Lower leg skin (tissue), 4 donors: Measurements from ENCODE around the gene LMF1. TPM values are rescaled to one million over a fixed set of nuclear protein-coding genes. Genes with fewer than 3 reads are reported as not detected.

Source experiments
- DNase-seq, 2 donors: peaks; one replicate each; pipeline ENCODE4 v3.0.0-alpha.2; 2019; ENCODE audit warnings: low spot score in 2 of 2
- H3K4me3 ChIP-seq: fragments of 200-600 bp; sonication (generic); 2 replicates; pipeline ENCODE4 v1.5.1; 2017; ENCODE audit warnings: mild to moderate bottlenecking, low read depth; ENCODE audit not compliant: poor library complexity, severe bottlenecking
- POLR2A ChIP-seq, 2 donors: fragments of 450-650 bp; IDR thresholded peaks; one replicate each; pipeline ENCODE4 v1.6.1; 2016 to 2017; ENCODE audit warnings: antibody characterized with exemption in 2 of 2, mild to moderate bottlenecking in 1 of 2, moderate library complexity in 1 of 2
- WGBS, 2 donors: methylation state at CpG; one replicate each; pipeline ENCODE4 v1.1.5; 2018; 5-methylcytosine and 5-hydroxymethylcytosine counted together
- intact Hi-C: fragments of 100-400 bp; cut with DNase I; formaldehyde crosslinking; loops from one replicate; pipeline ENCODE4 v1.15.0; 2023; ENCODE audit warnings: low total_unique reads
- total RNA-seq, 4 donors: library from RNA; depleted of rRNA; stranded (reverse); fragments of >200 nt; gene quantifications; one replicate each; pipeline ENCODE4 v1.1.0, GENCODE V29; 2016
- TF ChIP-seq, protein P1 (sequence below), 3 donors: fragments of 450-650 bp; IDR thresholded peaks; one replicate each; pipeline ENCODE4 v1.5.1; 2016; ENCODE audit warnings: antibody characterized with exemption in 3 of 3, mild to moderate bottlenecking in 3 of 3, moderate library complexity in 2 of 3

Gene LMF1
- total RNA-seq, 4 donors from 2014 or later, result 31.3 to 68.3 (median 50.3) TPM

DNA sequence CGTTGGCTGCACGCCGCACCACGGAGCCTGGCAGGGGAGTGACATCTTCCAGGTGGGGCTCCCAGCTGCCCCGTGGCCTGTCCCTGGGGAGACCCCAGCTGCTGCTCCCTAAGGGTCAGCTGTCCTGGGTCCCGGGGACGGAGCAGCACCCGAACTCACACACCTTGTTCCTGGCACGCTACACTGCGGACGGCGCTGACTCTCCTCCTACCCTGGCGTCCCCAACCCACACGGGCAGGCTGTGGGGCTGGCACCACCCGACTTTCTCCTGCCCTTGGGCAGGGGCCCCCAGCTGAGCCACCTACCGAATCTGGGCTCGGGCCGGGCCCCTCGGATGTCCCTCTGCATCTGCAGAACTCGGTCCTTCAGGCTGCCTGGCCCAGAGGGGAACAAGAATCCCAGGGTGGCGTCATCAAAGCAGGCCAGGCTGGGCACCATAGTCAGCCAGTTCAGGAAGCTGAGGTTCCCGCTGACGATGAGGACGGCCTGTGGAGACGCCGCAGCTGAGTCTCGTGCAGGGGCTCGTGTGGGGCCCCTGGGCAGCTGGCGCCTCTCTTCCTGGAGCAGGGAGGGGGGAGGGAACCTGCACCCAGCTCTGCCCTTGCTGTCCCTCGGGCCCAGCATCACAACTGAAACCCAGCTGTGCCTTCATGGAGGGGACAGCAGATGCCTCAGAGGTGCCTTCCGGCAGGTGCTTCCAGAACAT lies 99.8 kb downstream of the LMF1 start:
- no peak for TF ChIP-seq POLR2A (IDR thresholded peaks at IDR 0.05)
- TF ChIP-seq, protein P1, sequence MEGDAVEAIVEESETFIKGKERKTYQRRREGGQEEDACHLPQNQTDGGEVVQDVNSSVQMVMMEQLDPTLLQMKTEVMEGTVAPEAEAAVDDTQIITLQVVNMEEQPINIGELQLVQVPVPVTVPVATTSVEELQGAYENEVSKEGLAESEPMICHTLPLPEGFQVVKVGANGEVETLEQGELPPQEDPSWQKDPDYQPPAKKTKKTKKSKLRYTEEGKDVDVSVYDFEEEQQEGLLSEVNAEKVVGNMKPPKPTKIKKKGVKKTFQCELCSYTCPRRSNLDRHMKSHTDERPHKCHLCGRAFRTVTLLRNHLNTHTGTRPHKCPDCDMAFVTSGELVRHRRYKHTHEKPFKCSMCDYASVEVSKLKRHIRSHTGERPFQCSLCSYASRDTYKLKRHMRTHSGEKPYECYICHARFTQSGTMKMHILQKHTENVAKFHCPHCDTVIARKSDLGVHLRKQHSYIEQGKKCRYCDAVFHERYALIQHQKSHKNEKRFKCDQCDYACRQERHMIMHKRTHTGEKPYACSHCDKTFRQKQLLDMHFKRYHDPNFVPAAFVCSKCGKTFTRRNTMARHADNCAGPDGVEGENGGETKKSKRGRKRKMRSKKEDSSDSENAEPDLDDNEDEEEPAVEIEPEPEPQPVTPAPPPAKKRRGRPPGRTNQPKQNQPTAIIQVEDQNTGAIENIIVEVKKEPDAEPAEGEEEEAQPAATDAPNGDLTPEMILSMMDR (IDR thresholded peaks at IDR 0.05), result no peak
- intact Hi-C loops, result no loop called here
- no peak overlapping the region for H3K4me3 ChIP-seq
- WGBS, 2 donors, result 84 to 92% methylated on average over 19 to 21 of the region's 31 CpGs
- no peak for DNase-seq

DNA sequence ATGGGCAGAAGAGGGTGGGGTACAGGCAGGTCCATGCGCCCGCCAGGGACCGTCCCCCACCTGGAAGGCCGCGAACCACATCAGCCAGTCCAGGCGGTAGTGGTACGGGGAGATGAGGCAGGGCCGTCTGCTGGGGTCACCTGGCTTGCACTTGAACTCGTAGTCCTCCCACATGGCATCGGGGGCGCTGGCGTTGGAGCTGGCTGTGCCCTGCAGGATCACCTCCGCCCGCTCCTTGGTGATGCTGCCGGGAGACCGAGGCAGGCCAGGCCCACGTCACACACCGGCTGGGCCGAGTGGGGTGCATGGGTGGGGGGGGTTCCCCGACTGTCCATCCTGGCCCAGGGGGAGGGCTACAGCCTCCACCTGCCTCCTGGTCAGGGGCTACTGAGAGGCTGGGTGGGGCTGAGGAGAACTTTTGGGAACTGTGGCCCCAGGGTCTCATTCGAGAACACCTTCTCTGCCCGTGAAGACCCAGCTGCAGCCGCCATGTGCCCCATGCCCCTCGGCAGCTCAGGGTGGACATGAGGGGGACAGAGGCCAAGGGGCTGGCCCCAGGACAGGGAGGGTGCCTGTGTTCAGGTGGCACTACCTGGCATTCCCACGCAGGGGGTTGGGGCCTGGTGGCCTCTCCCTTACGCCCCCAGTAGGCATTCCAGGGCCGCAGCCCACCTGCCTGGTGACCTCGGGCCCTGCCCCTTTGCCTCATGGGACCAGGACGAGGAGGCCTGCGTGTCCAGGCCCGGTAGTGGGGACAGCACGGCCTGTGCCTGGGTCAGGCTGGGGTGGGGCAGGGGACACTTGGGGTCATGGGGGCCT lies 100.8 kb downstream of the LMF1 start:
- TF ChIP-seq, protein P1 (IDR thresholded peaks at IDR 0.05), result no peak
- no peak for TF ChIP-seq POLR2A (IDR thresholded peaks at IDR 0.05)
- intact Hi-C loops, result no loop called here
- WGBS, 2 donors, result 93 to 97% methylated on average over 6 to 18 of the region's 32 CpGs
- DNase-seq, result no peak
- no peak overlapping the region for H3K4me3 ChIP-seq

DNA sequence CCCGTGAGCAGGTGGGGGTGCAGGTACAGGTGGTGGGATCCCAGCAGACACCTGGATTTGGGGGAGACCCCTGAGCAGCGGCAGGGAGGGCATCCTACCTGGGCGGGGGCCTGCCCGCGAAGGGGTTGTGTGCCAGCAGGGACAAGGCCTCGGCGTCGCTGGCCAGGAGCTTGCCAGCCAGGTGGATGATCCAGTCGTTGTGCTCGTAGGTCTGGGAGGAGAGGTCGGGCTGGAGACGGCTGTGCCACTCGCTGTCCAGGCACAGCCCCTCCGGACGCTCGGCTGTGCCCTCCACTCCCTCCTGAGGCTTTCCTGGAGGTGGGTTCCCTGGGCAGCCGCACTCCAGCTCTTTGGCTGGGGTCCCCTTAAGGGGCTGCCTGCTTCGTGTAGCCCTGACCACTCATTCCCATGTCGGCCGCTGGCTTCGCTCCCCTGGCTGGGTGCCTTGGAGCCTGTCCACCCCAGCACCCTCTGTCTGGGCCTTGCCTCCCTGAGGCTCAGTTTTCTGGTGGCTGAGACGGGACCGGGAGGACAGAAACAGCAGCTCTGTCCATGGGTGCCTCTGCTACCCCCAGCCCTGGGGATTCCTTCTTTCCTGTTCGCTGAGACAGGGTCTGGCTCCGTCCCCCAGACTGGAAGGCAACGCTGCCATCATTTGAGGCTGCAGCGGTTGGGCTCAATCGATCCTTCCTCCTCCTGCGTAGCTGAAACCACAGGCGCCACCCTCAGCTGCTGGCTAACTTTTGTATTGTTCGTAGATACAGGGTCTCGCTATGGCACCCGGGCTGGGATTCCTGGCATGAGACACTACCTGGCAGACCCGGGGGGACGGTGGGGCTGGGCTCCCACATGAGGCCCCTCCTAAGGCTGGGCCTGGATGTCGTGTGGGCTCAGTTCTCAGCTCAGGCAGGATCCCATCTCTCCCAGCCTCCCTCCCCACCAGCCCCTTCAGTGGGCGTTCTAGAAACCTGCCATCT lies 101.7 kb downstream of the LMF1 start:
- TF ChIP-seq, protein P1 (IDR thresholded peaks at IDR 0.05), result no peak
- no peak for TF ChIP-seq POLR2A (IDR thresholded peaks at IDR 0.05)
- 94 to 96% methylated on average over 33 to 34 of the region's 37 CpGs for WGBS, 2 donors
- intact Hi-C loops, result no loop called here
- no peak overlapping the region for H3K4me3 ChIP-seq
- no peak for DNase-seq

DNA sequence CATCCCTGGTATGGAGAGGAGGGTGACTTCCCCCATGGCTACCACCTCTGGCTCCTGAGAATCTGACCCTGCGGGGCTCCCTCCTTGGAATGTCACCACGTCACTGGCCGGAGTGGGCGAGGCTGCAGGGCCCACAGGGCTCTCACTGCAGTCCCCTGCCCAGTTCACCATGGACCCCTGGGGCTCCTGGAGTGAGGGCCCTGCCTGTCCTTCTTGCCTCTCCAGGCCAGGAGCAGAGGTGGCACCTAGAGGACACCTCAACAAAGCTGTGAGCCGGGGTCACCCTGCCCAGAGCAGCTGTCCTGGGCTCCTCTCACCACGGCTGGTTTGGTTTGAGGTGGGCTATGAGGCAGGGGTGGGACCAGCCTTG lies 102.4 kb downstream of the LMF1 start:
- H3K4me3 ChIP-seq, result no peak overlapping the region
- WGBS, 2 donors, result 90 to 97% methylated on average over 4 to 5 of the region's 6 CpGs
- TF ChIP-seq, protein P1 (IDR thresholded peaks at IDR 0.05), result no peak
- no peak for TF ChIP-seq POLR2A (IDR thresholded peaks at IDR 0.05)
- intact Hi-C loops, result no loop called here
- no peak for DNase-seq
